Cardiac fibroblast (primary cell): ENCODE measurements around the gene MSH3.
A peak's percentile ranks its signal among the peaks of the same experiment; 100 is the strongest.

Source experiments
- DNase-seq, 2 donors: peaks; one replicate each; pipeline versions ENCODE4 v3.0.0 to v3.0.0-alpha.2; 2010; ENCODE audit warnings: low read depth in 2 of 2
- H3K4me3 ChIP-seq, 2 donors: replicated peaks in 1 of 2; 1 replicate in 1 of 2; 2 replicates in 1 of 2; pipeline ENCODE4 v1.5.1; 2011; ENCODE audit warnings: low read depth in 2 of 2, low read length in 2 of 2, mild to moderate bottlenecking in 2 of 2, moderate library complexity in 1 of 2
- TF ChIP-seq, protein P1 (sequence below): IDR thresholded peaks from one replicate; pipeline ENCODE4 v1.5.1; 2011; ENCODE audit warnings: low read depth, mild to moderate bottlenecking, low read length, inconsistent platforms

The MSH3 gene

GRCh38 chr5:80631278-80632259, 22.9 kb upstream of the MSH3 start:
- no peak for DNase-seq
- no peak overlapping the region for H3K4me3 ChIP-seq
- TF ChIP-seq, protein P1, sequence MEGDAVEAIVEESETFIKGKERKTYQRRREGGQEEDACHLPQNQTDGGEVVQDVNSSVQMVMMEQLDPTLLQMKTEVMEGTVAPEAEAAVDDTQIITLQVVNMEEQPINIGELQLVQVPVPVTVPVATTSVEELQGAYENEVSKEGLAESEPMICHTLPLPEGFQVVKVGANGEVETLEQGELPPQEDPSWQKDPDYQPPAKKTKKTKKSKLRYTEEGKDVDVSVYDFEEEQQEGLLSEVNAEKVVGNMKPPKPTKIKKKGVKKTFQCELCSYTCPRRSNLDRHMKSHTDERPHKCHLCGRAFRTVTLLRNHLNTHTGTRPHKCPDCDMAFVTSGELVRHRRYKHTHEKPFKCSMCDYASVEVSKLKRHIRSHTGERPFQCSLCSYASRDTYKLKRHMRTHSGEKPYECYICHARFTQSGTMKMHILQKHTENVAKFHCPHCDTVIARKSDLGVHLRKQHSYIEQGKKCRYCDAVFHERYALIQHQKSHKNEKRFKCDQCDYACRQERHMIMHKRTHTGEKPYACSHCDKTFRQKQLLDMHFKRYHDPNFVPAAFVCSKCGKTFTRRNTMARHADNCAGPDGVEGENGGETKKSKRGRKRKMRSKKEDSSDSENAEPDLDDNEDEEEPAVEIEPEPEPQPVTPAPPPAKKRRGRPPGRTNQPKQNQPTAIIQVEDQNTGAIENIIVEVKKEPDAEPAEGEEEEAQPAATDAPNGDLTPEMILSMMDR = no peak

DNA sequence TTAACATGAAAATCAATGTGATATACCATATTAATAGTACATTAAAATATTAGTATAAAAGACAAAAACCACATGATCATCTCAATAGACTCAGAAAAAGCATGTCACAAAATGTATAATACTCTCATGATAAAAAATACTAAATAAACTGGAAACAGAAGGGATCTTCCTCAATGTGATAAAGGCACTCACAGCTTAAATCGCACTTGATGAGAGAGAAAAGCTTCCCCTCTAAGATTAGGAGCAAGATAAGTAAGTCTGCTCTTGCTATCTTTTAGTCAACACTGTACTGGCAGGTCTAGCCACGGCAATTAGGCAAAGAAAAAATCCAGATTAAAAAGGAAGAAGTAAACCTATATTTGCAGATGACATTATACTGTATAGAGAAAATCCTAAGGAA, 21.8 kb upstream of the MSH3 start:
- TF ChIP-seq, protein P1 = no peak
- no peak overlapping the region for H3K4me3 ChIP-seq
- DNase-seq = no peak

- H3K4me3 ChIP-seq = no peak overlapping the region
- no peak for DNase-seq
- TF ChIP-seq, protein P1 = no peak
Observed at GRCh38 chr5:80634193-80634592, 20.3 kb upstream of the MSH3 start.

DNA sequence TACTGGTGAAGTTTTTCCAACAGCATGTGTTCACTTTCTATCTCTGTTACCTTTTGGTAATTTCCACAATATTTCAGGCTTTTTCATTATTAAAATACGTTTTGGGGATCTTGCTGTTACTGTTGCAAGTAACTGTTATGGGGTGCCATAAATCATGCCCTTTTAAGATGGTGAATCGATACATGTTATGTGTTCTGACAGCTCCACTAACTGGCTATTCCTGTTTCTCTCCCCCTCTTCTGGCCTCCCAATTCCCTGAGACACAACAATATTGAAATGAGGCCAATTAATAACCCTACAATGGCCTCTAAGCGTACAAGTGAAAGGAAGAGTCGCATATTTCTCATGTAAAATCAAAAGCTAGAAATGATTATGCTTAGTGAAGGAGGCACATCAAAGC, 13.1 kb upstream of the MSH3 start:
- H3K4me3 ChIP-seq = no peak overlapping the region
- DNase-seq = no peak
- TF ChIP-seq, protein P1 = no peak

DNA sequence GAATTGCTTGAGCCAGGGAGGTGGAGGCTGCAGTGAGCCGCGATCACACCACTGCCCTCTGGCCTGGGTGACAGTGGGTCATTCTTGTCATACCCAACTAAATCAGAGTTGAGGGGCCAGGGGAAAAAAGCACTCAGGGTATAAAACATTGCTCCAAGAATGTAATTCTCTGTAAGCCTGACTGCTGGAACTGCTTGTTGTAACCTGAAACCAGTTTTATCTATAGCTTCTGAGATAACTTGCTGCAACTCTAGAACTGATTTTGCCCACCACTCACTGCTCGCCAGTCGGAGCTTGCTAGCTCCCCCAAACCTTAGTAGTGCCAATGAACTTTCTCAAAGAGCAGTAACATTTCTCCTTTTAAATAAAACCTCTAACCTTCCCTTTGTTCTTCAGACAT, 9.6 kb upstream of the MSH3 start:
- DNase-seq = peak in 1 of 2 donors; percentile 29
- H3K4me3 ChIP-seq = no peak overlapping the region
- TF ChIP-seq, protein P1 = no peak

- TF ChIP-seq, protein P1 = no peak
- no peak overlapping the region for H3K4me3 ChIP-seq
- no peak for DNase-seq
Observed at GRCh38 chr5:80646926-80647325, 7.5 kb upstream of the MSH3 start.
